K562 (cell line): ENCODE results near the gene LRFN4. TPM values are rescaled to one million over a fixed set of nuclear protein-coding genes. Genes with fewer than 3 reads are reported as not detected.

ENCODE experiments used
- ATF6 ChIP-seq: sonication (generic); formaldehyde crosslinking; IDR thresholded peaks from 2 replicates; pipeline ENCODE4 v1.4.0; 2020; ENCODE audit warnings: mild to moderate bottlenecking, missing genetic modification reagents
- CBFA2T2 ChIP-seq: fragments of 450-650 bp; conservative IDR thresholded peaks from 2 replicates; pipeline ENCODE4 v1.6.1; 2017; ENCODE audit warnings: mild to moderate bottlenecking
- DACH1 ChIP-seq: fragments of 450-650 bp; IDR thresholded peaks from 2 replicates; pipeline ENCODE4 v1.6.1; 2018; ENCODE audit not compliant: partially characterized antibody
- GMEB1 ChIP-seq: fragments of 250-450 bp; sonication (Bioruptor Pico); IDR thresholded peaks from 2 replicates; pipeline ENCODE4 v1.4.0; 2020; ENCODE audit warnings: mild to moderate bottlenecking
- HDGF ChIP-seq: fragments of 450-650 bp; IDR thresholded peaks from 2 replicates; pipeline ENCODE4 v1.6.1; 2016
- HNRNPUL1 ChIP-seq: fragments of 200-400 bp; formaldehyde crosslinking; IDR thresholded peaks from 2 replicates; pipeline ENCODE4 v1.6.1; 2017; ENCODE audit warnings: low read length
- MAFF ChIP-seq: IDR thresholded peaks from 2 replicates; pipeline ENCODE4 v1.6.1; 2012; ENCODE audit warnings: low read length, improper control_type of control experiment
- NCOR1 ChIP-seq: fragments of 450-650 bp; IDR thresholded peaks from 2 replicates; pipeline ENCODE4 v1.6.1; 2016; ENCODE audit warnings: mild to moderate bottlenecking, moderate library complexity
- NR2C1 ChIP-seq, 2 experiments: fragments of 450-650 bp; IDR thresholded peaks; 2 replicates each; pipeline ENCODE4 v1.6.1; 2017; ENCODE audit warnings: mild to moderate bottlenecking in 2 of 2, antibody characterized with exemption in 1 of 2, inconsistent platforms in 1 of 2, missing compliant biosample characterization in 1 of 2, missing genetic modification characterization in 1 of 2
- PHF8 ChIP-seq: fragments of 200-600 bp; sonication (generic); IDR thresholded peaks from 2 replicates; pipeline ENCODE4 v1.6.1; 2012; ENCODE audit warnings: mixed run types, mild to moderate bottlenecking, inconsistent platforms, low read length, moderate library complexity, borderline replicate concordance
- POLR2H ChIP-seq: IDR thresholded peaks from 2 replicates; pipeline ENCODE4 v1.6.1; 2016; ENCODE audit warnings: missing genetic modification characterization, low read depth, mild to moderate bottlenecking, control low read depth, missing compliant biosample characterization, moderate library complexity
- SETDB1 ChIP-seq: IDR thresholded peaks from one replicate; pipeline ENCODE4 v1.6.1; 2012; ENCODE audit warnings: low read length, control low read depth, inconsistent platforms
- SRSF7 ChIP-seq: fragments of 200-400 bp; formaldehyde crosslinking; optimal IDR thresholded peaks from 2 replicates; pipeline ENCODE3; 2017; ENCODE audit warnings: mild to moderate bottlenecking, low read depth, low read length
- TAF9B ChIP-seq: fragments of 450-650 bp; IDR thresholded peaks from 2 replicates; pipeline ENCODE4 v1.6.1; 2018; ENCODE audit warnings: mild to moderate bottlenecking; ENCODE audit not compliant: partially characterized antibody
- XRCC5 ChIP-seq: fragments of 200-400 bp; formaldehyde crosslinking; IDR thresholded peaks from 2 replicates; pipeline ENCODE4 v1.6.1; 2017; ENCODE audit warnings: low read depth, mild to moderate bottlenecking, low read length
- YY1 ChIP-seq, 3 experiments: IDR thresholded peaks; 2 replicates each; pipeline ENCODE4 v1.6.1; 2011; ENCODE audit warnings: low read length in 2 of 3, mild to moderate bottlenecking in 2 of 3, moderate library complexity in 2 of 3, borderline replicate concordance in 1 of 3, control low read depth in 1 of 3, low read depth in 1 of 3; ENCODE audit not compliant: insufficient read depth in 3 of 3, insufficient replicate concordance in 2 of 3, control insufficient read depth in 1 of 3, insufficient read length in 1 of 3; ENCODE audit errors: extremely low read depth in 1 of 3
- ZBTB7A ChIP-seq: IDR thresholded peaks from 2 replicates; pipeline ENCODE4 v1.6.1; 2011; ENCODE audit warnings: low read depth, mild to moderate bottlenecking, low read length, moderate library complexity, borderline replicate concordance; ENCODE audit not compliant: control insufficient read depth
- ZC3H4 ChIP-seq: sonication (generic); formaldehyde crosslinking; IDR thresholded peaks from 2 replicates; pipeline ENCODE4 v1.9.0; 2021; ENCODE audit warnings: missing genetic modification reagents, borderline replicate concordance
- ZNF274 ChIP-seq: IDR thresholded peaks from 2 replicates; pipeline ENCODE4 v1.6.1; 2011; ENCODE audit warnings: low read depth, mild to moderate bottlenecking, low read length, moderate library complexity, borderline replicate concordance
- polyA plus RNA-seq, 8 experiments: library from polyadenylated mRNA; depleted of rRNA in 4 of 8; stranded (reverse) in 5 of 8; unstranded in 3 of 8; fragments of >200 nt; fragmentation: Nextera tagmentation in 2 of 8; fragmentation: Illumina TruSeq in 1 of 8; extraction: Ambion mirVana in 2 of 8; extraction: Trizol in 1 of 8; gene quantifications; 2 replicates each; pipeline versions ENCODE4 v1.2.1 to v1.2.3, GENCODE V29; 2011 to 2014; ENCODE audit warnings: inconsistent platforms in 1 of 8, missing spikeins in 1 of 8
- total RNA-seq, 7 experiments: library from RNA; depleted of rRNA in 6 of 7; stranded (reverse); fragments of >200 nt in 6 of 7; fragmentation: Illumina TruSeq in 2 of 7; extraction: Trizol in 2 of 7; gene quantifications; 2 replicates each; pipeline versions ENCODE4 v1.2.1 to v1.2.3, GENCODE V29; 2011 to 2021; ENCODE audit warnings: low replicate concordance in 1 of 7
- TF ChIP-seq, protein P1 (sequence below), 3 experiments: IDR thresholded peaks in 2 of 3; conservative IDR thresholded peaks in 1 of 3; 2 replicates each; pipeline ENCODE4 v1.5.1; 2011 to 2012; ENCODE audit warnings: low read length in 3 of 3, mild to moderate bottlenecking in 3 of 3, control low read depth in 2 of 3, improper control_type of control experiment in 1 of 3, inconsistent platforms in 1 of 3, low read depth in 1 of 3, mixed read lengths in 1 of 3, moderate library complexity in 1 of 3; ENCODE audit not compliant: insufficient read depth in 2 of 3

The LRFN4 gene
- total and polyA plus RNA-seq, 9 of the 15 experiments (the other 6 are each of a cell fraction or from before 2014, with no cell fraction given), result 0.10 to 60.1 (median 6.7) TPM

DNA sequence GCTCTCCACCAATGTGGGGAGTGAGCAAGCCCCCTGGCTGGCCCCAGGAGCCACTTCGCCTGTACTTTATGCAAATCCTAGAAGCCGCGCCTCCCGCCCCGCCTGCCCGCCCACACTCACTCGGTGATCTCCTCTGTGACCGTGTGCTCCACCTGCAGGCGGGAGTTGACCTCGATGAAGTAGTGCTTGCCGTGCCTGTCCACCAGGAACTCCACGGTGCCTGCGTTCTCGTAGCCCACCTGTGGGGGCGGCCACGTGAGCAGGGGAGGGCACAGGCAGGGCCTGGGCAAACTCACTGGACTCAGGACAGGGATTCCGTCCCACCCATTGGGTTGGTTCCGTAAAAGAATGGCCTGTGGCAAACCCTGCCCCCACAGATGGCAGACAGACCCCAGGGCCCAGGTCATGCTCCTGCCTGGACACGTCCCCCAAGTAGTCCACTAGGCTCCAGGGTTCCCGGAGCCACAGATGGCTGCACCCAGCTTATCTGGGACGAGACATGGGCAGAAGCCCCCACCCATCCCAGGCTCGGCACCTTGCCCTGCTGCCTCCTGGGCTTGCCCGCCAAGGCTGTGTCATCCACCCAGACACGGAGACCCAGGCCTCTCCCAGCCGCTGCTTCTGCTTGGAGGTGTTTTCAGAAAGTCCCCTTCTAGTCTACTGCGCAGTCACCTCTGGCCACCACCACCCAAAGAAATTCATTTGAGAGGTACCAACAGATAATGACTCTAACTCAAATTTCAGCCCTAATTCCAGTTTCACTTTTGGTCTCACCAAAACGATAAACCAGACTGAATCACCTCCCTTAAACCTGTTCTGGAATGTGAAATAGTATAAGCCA, 12.1 kb downstream of the LRFN4 start (continued):
- TF ChIP-seq ZC3H4 (no peak), SETDB1 (no peak), MAFF (no peak), DACH1 (no peak), HDGF (no peak), TAF9B (no peak), XRCC5 (peak; percentile 76; the same call in 1 of the 2 replicates), HNRNPUL1 (no peak), POLR2H (tag) (no peak), ZBTB7A (peak; percentile 66; the same call in 1 of the 2 replicates), ZNF274 (no peak), CBFA2T2 (no peak), SRSF7 (no peak), ATF6 (CRISPR knock-in tag) (no peak), PHF8 (no peak), NR2C1 (IDR thresholded peaks at IDR 0.05) (no peak), NR2C1 (tag; IDR thresholded peaks at IDR 0.05) (no peak), YY1 (IDR thresholded peaks at IDR 0.05; ENCODE audit: borderline replicate concordance in 1 of 3, control insufficient read depth in 1 of 3, extremely low read depth in 1 of 3, insufficient read depth in 3 of 3, insufficient read length in 1 of 3, insufficient replicate concordance in 2 of 3, low read depth in 1 of 3, low read length in 2 of 3) (no peak), GMEB1 (CRISPR knock-in tag) (no peak), NCOR1 (no peak)
- TF ChIP-seq, protein P1, sequence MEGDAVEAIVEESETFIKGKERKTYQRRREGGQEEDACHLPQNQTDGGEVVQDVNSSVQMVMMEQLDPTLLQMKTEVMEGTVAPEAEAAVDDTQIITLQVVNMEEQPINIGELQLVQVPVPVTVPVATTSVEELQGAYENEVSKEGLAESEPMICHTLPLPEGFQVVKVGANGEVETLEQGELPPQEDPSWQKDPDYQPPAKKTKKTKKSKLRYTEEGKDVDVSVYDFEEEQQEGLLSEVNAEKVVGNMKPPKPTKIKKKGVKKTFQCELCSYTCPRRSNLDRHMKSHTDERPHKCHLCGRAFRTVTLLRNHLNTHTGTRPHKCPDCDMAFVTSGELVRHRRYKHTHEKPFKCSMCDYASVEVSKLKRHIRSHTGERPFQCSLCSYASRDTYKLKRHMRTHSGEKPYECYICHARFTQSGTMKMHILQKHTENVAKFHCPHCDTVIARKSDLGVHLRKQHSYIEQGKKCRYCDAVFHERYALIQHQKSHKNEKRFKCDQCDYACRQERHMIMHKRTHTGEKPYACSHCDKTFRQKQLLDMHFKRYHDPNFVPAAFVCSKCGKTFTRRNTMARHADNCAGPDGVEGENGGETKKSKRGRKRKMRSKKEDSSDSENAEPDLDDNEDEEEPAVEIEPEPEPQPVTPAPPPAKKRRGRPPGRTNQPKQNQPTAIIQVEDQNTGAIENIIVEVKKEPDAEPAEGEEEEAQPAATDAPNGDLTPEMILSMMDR (IDR thresholded peaks at IDR 0.05 in 2 of 3, conservative IDR thresholded peaks at IDR 0.05 in 1 of 3; ENCODE audit: insufficient read depth in 2 of 3, low read depth in 1 of 3, low read length in 3 of 3), result peak; percentile 85 to 99 (median 89)
